ENCODE data around the gene FDX2. TPM values are rescaled to one million over a fixed set of nuclear protein-coding genes. Genes with fewer than 3 reads are reported as not detected.

The FDX2 gene
- total and polyA plus RNA-seq, 2 donors (not counting 1 experiment from before 2014, with no cell fraction given): 13.9 to 21.5 TPM

DNA sequence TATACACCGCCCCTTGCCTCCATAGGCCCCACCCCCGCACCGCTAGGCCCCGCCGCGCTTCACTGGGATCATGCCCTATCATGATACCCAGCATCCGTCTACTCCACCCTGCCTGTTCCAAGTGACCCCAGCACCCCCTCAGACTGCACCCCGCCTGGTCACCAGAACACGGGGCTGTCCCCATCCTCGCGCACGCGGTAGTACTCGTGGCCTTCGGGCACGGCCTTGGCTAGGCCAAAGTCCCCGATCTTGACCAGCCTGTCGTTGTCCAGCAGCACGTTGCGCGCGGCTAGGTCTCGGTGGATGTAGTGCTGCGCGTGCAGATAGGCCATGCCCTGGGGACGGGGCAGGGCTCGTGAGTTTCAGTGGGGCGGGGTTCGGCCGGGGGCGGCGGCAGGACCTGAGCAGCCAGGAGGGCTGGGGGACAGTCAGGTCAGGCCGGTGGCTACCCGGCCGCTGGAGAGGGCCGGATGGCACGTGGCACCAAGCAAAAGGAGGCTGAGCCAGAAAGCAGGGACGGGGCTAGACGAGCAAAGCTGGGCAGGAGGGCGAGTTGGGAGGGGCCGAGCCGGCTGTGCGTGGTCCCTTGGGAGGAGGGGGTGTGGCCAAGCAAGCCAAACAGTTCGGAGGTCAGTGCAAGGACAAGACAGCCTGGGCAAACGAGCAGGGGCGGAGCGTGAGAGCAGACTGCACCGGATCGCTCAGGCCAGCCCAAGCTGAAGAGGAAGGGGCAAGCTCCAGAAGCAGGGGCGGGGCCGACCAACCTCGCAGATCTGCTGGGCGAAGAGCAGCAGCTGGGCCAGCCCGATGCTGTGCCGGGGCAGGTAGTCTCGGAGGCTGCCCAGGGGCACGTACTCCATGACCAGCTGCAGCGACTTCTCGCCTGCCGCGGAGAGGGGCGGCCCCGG, 37.2 kb upstream of the FDX2 start:
- Histone ChIP-seq H3K27ac (ENCODE audit: low read length in 2 of 2) (no peak overlapping the region), H3K9me3 (ENCODE audit: control extremely low read depth in 1 of 3, control insufficient read depth in 2 of 3, insufficient read depth in 1 of 3, low read length in 2 of 3) (peaks cover 0 to 9% (median 0%) of the 10 kb centered on the region in 3 donors), H3K27me3 (replicated peaks in 1 of 4; ENCODE audit: control extremely low read depth in 1 of 4, control insufficient read depth in 3 of 4, insufficient read depth in 4 of 4, low read length in 3 of 4) (no peaks in the 10 kb centered on the region), H2AFZ (ENCODE audit: insufficient read depth, low read depth, low read length, poor library complexity, severe bottlenecking) (no peak overlapping the region), H3K9ac (ENCODE audit: low read length) (no peak overlapping the region), H3K4me3 (ENCODE audit: control extremely low read depth in 1 of 5, extremely low read depth in 1 of 5, insufficient read depth in 1 of 5, low read depth in 2 of 5, low read length in 4 of 5) (no peak overlapping the region), H3K4me2 (replicated peaks; ENCODE audit: low read depth, low read length, poor library complexity, severe bottlenecking) (no peak overlapping the region), H3K4me1 (ENCODE audit: control insufficient read depth in 2 of 2, insufficient read depth in 2 of 2, low read length in 2 of 2) (no peaks in the 10 kb centered on the region), H4K20me1 (ENCODE audit: control insufficient read depth, insufficient read depth, low read length, poor library complexity, severe bottlenecking) (no peaks in the 10 kb centered on the region), H3K36me3 (replicated peaks in 1 of 2; ENCODE audit: control extremely low read depth in 1 of 2, control insufficient read depth in 1 of 2, extremely low read depth in 1 of 2, insufficient read depth in 2 of 2, low read length in 1 of 2) (peaks cover 0 to 46% of the 10 kb centered on the region in 2 experiments), H3K79me2 (ENCODE audit: control insufficient read depth, insufficient read depth, low read length) (no peaks in the 10 kb centered on the region)
- POLR2A ChIA-PET: no interaction called here
- no peak overlapping the region for H3K27ac Mint-ChIP-seq
- H3K4me3 Mint-ChIP-seq: no peak overlapping the region
- WGBS (ENCODE audit: insufficient coverage): 97% methylated on average over 63 of the region's 63 CpGs
- no peak for TF ChIP-seq CTCF (IDR thresholded peaks at IDR 0.05)
- no peak for TF ChIP-seq EZH2 (IDR thresholded peaks at IDR 0.05; ENCODE audit: borderline replicate concordance, insufficient read depth, low read depth, low read length, poor library complexity, severe bottlenecking)
- H3K27me3 Mint-ChIP-seq: no peaks in the 10 kb centered on the region
- DNase-seq (no peak), ATAC-seq (ENCODE audit: low read depth) (no peak)
- H3K9me3 Mint-ChIP-seq (ENCODE audit: insufficient read depth): no peaks in the 10 kb centered on the region
- H3K4me1 Mint-ChIP-seq: no peaks in the 10 kb centered on the region
- intact Hi-C loops (cut with micrococcal nuclease): no loop called here
- CTCF ChIA-PET: no interaction called here

DNA sequence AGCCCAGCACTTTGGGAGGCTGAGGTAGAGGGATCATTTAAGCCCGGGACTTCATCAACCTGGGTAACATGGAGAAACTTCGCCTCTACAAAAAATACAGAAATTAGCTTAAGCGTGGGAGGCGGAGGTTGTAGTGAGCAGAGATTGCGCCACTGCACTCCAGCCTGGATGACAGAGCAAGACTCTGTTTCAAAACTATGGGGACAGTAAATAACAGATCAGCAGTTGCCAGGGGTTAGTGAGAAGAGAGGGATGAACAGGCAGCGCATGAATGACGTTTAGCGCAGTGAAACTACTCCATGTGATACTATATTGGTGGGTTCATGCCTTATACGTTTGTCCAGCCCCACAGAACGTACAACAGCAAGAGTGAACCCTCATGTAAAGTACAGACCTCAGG, 30.7 kb upstream of the FDX2 start:
- H3K9ac ChIP-seq (ENCODE audit: low read length): no peak overlapping the region
- WGBS (ENCODE audit: insufficient coverage): 91% methylated on average over 9 of the region's 10 CpGs

More for the DNA sequence above, 30.7 kb upstream of the FDX2 start:
- TF ChIP-seq CTCF (IDR thresholded peaks at IDR 0.05) (no peak), EZH2 (IDR thresholded peaks at IDR 0.05; ENCODE audit: borderline replicate concordance, insufficient read depth, low read depth, low read length, poor library complexity, severe bottlenecking) (no peak)
- ChIA-PET POLR2A (interaction anchor here (1.0 kb wide), 1 partner anchor 57 kb away, joined by 3 read pairs; no protein-coding TSS in a partner anchor), CTCF (interaction anchor here (0.8 kb wide), 1 partner anchor 78 kb away, joined by 4 read pairs; no protein-coding TSS in a partner anchor)
- Histone ChIP-seq H4K20me1 (ENCODE audit: control insufficient read depth, insufficient read depth, low read length, poor library complexity, severe bottlenecking) (no peaks in the 10 kb centered on the region), H3K4me1 (ENCODE audit: control insufficient read depth in 2 of 2, insufficient read depth in 2 of 2, low read length in 2 of 2) (no peaks in the 10 kb centered on the region), H2AFZ (ENCODE audit: insufficient read depth, low read depth, low read length, poor library complexity, severe bottlenecking) (no peak overlapping the region), H3K4me2 (replicated peaks; ENCODE audit: low read depth, low read length, poor library complexity, severe bottlenecking) (no peak overlapping the region), H3K27ac (ENCODE audit: low read length in 2 of 2) (no peak overlapping the region), H3K4me3 (ENCODE audit: control extremely low read depth in 1 of 5, extremely low read depth in 1 of 5, insufficient read depth in 1 of 5, low read depth in 2 of 5, low read length in 4 of 5) (no peak overlapping the region), H3K79me2 (ENCODE audit: control insufficient read depth, insufficient read depth, low read length) (no peaks in the 10 kb centered on the region), H3K9me3 (ENCODE audit: control extremely low read depth in 1 of 3, control insufficient read depth in 2 of 3, insufficient read depth in 1 of 3, low read length in 2 of 3) (no peaks in the 10 kb centered on the region), H3K36me3 (replicated peaks in 1 of 2; ENCODE audit: control extremely low read depth in 1 of 2, control insufficient read depth in 1 of 2, extremely low read depth in 1 of 2, insufficient read depth in 2 of 2, low read length in 1 of 2) (peaks cover 0 to 13% of the 10 kb centered on the region in 2 experiments), H3K27me3 (replicated peaks in 1 of 4; ENCODE audit: control extremely low read depth in 1 of 4, control insufficient read depth in 3 of 4, insufficient read depth in 4 of 4, low read length in 3 of 4) (no peaks in the 10 kb centered on the region)
- ATAC-seq (ENCODE audit: low read depth) (no peak), DNase-seq (no peak)
- no peak overlapping the region for H3K27ac Mint-ChIP-seq
- intact Hi-C loops (cut with micrococcal nuclease): no loop called here
- H3K27me3 Mint-ChIP-seq: no peaks in the 10 kb centered on the region
- H3K4me1 Mint-ChIP-seq: no peaks in the 10 kb centered on the region
- H3K4me3 Mint-ChIP-seq: no peak overlapping the region
- H3K9me3 Mint-ChIP-seq (ENCODE audit: insufficient read depth): no peaks in the 10 kb centered on the region

All from B cell (primary cell).